ENCODE results near the gene MOV10L1. TPM values are rescaled to one million over a fixed set of nuclear protein-coding genes. Genes with fewer than 3 reads are reported as not detected.

MOV10L1 gene
- total RNA-seq, 1 experiment from 2014 or later: not detected

- Histone ChIP-seq H3K4me3 (ENCODE audit: low read depth, low read length, poor library complexity, severe bottlenecking) (no peak overlapping the region), H3K27ac (ENCODE audit: low read depth, low read length, poor library complexity, severe bottlenecking) (no peak overlapping the region), H3K4me1 (ENCODE audit: insufficient read depth, low read length, poor library complexity, severe bottlenecking) (no peaks in the 10 kb centered on the region), H3K27me3 (replicated peaks; ENCODE audit: insufficient read depth, low read depth, low read length, poor library complexity) (no peaks in the 10 kb centered on the region), H3K9me3 (ENCODE audit: low read depth, low read length, poor library complexity, severe bottlenecking) (no peaks in the 10 kb centered on the region), H3K36me3 (ENCODE audit: insufficient read depth, low read length, poor library complexity, severe bottlenecking) (peaks cover 47% of the 10 kb centered on the region)
- intact Hi-C loops (cut with micrococcal nuclease; ENCODE audit: unreplicated experiment): no loop called here
- TF ChIP-seq CTCF (conservative IDR thresholded peaks at IDR 0.05; ENCODE audit: low read depth, low read length) (no peak), EZH2 (IDR thresholded peaks at IDR 0.05; ENCODE audit: borderline replicate concordance, low read depth, low read length, poor library complexity, severe bottlenecking) (no peak)
- no peak for DNase-seq (ENCODE audit: low spot score)
- no TSS peak for BruUV-seq (replicated peaks)
- ChIA-PET CTCF (no interaction called here), POLR2A (ENCODE audit: low non-redundant PET) (no interaction called here)
These were observed 104.4 kb downstream of the MOV10L1 start for GRCh38 chr22:50194037-50194805.

- Histone ChIP-seq H3K27ac (ENCODE audit: low read depth, low read length, poor library complexity, severe bottlenecking) (no peak overlapping the region), H3K4me1 (ENCODE audit: insufficient read depth, low read length, poor library complexity, severe bottlenecking) (no peaks in the 10 kb centered on the region), H3K27me3 (replicated peaks; ENCODE audit: insufficient read depth, low read depth, low read length, poor library complexity) (no peaks in the 10 kb centered on the region), H3K4me3 (ENCODE audit: low read depth, low read length, poor library complexity, severe bottlenecking) (no peak overlapping the region), H3K9me3 (ENCODE audit: low read depth, low read length, poor library complexity, severe bottlenecking) (no peaks in the 10 kb centered on the region), H3K36me3 (ENCODE audit: insufficient read depth, low read length, poor library complexity, severe bottlenecking) (peaks cover 52% of the 10 kb centered on the region)
- no peak for TF ChIP-seq EZH2 (IDR thresholded peaks at IDR 0.05; ENCODE audit: borderline replicate concordance, low read depth, low read length, poor library complexity, severe bottlenecking)
- no peak for TF ChIP-seq CTCF (conservative IDR thresholded peaks at IDR 0.05; ENCODE audit: low read depth, low read length)
- no TSS peak for BruUV-seq (replicated peaks)
- DNase-seq (ENCODE audit: low spot score): no peak
- intact Hi-C loops (cut with micrococcal nuclease; ENCODE audit: unreplicated experiment): no loop called here
- ChIA-PET POLR2A (ENCODE audit: low non-redundant PET) (no interaction called here), CTCF (no interaction called here)
These were observed 106.5 kb downstream of the MOV10L1 start for GRCh38 chr22:50196256-50196655.

- H3K4me3 ChIP-seq (ENCODE audit: low read depth, low read length, poor library complexity, severe bottlenecking): no peak overlapping the region
- TF ChIP-seq CTCF (conservative IDR thresholded peaks at IDR 0.05; ENCODE audit: low read depth, low read length) (no peak), EZH2 (IDR thresholded peaks at IDR 0.05; ENCODE audit: borderline replicate concordance, low read depth, low read length, poor library complexity, severe bottlenecking) (no peak)
- no peak for DNase-seq (ENCODE audit: low spot score)
- peaks cover 42% of the 10 kb centered on the region for H3K36me3 ChIP-seq (ENCODE audit: insufficient read depth, low read length, poor library complexity, severe bottlenecking)
- H3K9me3 ChIP-seq (ENCODE audit: low read depth, low read length, poor library complexity, severe bottlenecking): no peaks in the 10 kb centered on the region
- no TSS peak for BruUV-seq (replicated peaks)
- no peak overlapping the region for H3K27ac ChIP-seq (ENCODE audit: low read depth, low read length, poor library complexity, severe bottlenecking)
- H3K4me1 ChIP-seq (ENCODE audit: insufficient read depth, low read length, poor library complexity, severe bottlenecking): peaks cover 8% of the 10 kb centered on the region
- ChIA-PET CTCF (no interaction called here), POLR2A (ENCODE audit: low non-redundant PET) (no interaction called here)
- intact Hi-C loops (cut with micrococcal nuclease; ENCODE audit: unreplicated experiment): no loop called here
- no peaks in the 10 kb centered on the region for H3K27me3 ChIP-seq (replicated peaks; ENCODE audit: insufficient read depth, low read depth, low read length, poor library complexity)
These were observed 107.4 kb downstream of the MOV10L1 start for GRCh38 chr22:50197000-50197800.
